Memory B cell (primary cell): Measurements from ENCODE around the gene DRC7.
"Not testable (repeated sequence)": the region's sequence is repeated elsewhere in the genome, so short reads cannot be mapped to it uniquely, and the experiment has no call there.

Experiments
- ATAC-seq: fragments of 150-1000 bp; cut with Tn5 transposase; 2 replicates; pipeline ENCODE4 v1.10.0; 2021; ENCODE audit warnings: low read depth, mild to moderate bottlenecking, moderate library complexity
- DNase-seq, 2 donors: peaks; one replicate each; pipeline ENCODE4 v3.0.0; 2022; ENCODE audit warnings: low spot score in 2 of 2
- H3K27ac Mint-ChIP-seq: one replicate; pipeline ENCODE4 v1.8.0; 2022; ENCODE audit warnings: mild to moderate bottlenecking, moderate library complexity, mixed read lengths
- H3K27me3 Mint-ChIP-seq: one replicate; pipeline ENCODE4 v1.8.0; 2022; ENCODE audit warnings: mixed read lengths
- H3K36me3 Mint-ChIP-seq: one replicate; pipeline ENCODE4 v1.8.0; 2022; ENCODE audit warnings: mild to moderate bottlenecking, mixed read lengths
- H3K4me1 Mint-ChIP-seq: one replicate; pipeline ENCODE4 v1.8.0; 2022; ENCODE audit warnings: mixed read lengths
- H3K4me3 Mint-ChIP-seq: one replicate; pipeline ENCODE4 v1.8.0; 2022; ENCODE audit warnings: mild to moderate bottlenecking, moderate library complexity, mixed read lengths
- H3K9me3 Mint-ChIP-seq: one replicate; pipeline ENCODE4 v1.8.0; 2022; ENCODE audit warnings: mixed read lengths

DRC7 gene

DNA sequence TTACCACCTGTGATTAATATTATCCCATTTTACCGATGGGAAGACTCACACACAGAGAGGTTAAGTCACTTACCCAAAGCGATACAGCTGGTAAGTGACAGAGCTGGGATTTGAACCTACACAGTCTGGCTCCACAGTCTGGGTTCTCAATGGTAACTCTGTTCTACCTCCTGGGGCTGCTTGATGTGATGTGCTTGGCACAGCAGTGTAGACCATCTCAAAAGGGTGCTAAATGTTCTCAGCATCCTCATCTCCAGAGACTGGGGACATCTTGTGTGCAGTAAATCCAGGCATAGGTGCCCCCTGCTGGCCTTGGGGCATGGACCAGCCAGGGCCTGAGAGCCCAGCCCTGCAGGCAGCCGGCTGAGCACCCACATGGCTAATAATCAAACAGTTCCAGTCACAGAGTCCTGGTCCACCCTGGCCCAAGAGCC, 25.6 kb downstream of the DRC7 start:
- no peak overlapping the region for H3K4me3 Mint-ChIP-seq
- no peak overlapping the region for H3K27ac Mint-ChIP-seq
- DNase-seq (no peak), ATAC-seq (peak; percentile 43)
- H3K4me1 Mint-ChIP-seq: peaks cover 3% of the 10 kb centered on the region
- H3K27me3 Mint-ChIP-seq: peaks cover 6% of the 10 kb centered on the region
- no peaks in the 10 kb centered on the region for H3K36me3 Mint-ChIP-seq
- no peaks in the 10 kb centered on the region for H3K9me3 Mint-ChIP-seq

DNA sequence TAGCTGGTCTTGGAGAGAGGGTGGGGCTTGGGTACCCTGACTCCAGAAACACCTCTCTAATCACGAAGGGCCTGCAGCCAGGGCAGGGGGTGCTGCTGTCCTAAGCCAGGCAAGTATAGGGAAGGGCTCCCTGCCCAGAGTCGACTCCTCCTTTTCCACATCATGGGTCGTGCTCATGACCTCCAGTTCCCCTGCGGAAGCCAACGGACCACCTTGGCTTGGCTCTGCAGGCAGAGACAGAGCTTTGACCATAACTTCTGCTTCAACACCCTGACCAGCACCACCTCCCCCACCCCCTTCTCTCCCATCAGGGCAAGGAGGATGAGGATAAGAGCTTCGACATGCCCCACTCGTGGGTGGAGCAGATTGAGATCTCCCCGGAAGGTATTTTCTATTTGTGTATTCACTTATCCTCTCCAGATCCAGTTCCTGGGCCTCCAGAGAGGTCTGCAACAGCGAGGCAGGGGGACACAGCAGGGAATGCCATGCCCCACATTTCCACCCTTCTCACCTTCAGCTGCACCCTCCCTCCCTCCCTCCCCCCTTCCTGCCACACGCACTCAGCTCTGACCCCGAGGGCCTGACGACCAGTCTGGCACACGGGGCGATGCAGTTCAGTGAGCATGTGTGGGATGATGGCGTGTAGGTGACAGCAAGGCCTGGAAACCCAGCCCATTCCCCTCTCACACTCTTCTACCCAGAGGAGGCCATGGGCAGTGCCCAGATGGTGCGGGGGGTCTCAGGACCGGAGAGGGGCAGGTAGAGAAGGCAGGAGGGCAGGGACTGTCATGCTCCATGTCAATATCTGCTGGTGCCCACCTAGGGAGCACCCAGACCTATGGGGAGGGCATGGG, 27.0 kb downstream of the DRC7 start:
- Mint-ChIP-seq H3K9me3 (no peaks in the 10 kb centered on the region), H3K4me1 (peaks cover 7% of the 10 kb centered on the region), H3K4me3 (no peak overlapping the region), H3K36me3 (no peaks in the 10 kb centered on the region), H3K27ac (no peak overlapping the region), H3K27me3 (peaks cover 6% of the 10 kb centered on the region)
- ATAC-seq: no peak
- no peak for DNase-seq

DNA sequence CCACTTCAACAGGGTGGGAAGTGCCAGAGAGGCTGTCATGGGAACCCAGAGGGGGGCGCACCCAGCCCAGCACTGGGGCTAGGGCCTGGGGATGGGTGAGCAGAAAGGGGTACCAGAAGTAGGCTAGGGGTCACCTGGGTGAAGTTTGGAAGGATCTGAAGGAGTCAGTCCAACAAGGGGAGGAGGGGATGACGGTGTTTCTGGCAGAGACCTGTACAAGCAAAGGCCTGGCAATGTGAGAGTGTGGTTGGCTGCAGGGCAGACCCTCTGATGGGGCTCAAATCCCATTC, 27.5 kb downstream of the DRC7 start:
- ATAC-seq (no peak), DNase-seq (no peak)
- H3K9me3 Mint-ChIP-seq: no peaks in the 10 kb centered on the region
- H3K36me3 Mint-ChIP-seq: no peaks in the 10 kb centered on the region
- H3K27me3 Mint-ChIP-seq: peaks cover 6% of the 10 kb centered on the region
- no peak overlapping the region for H3K4me3 Mint-ChIP-seq
- H3K27ac Mint-ChIP-seq: no peak overlapping the region
- H3K4me1 Mint-ChIP-seq: peaks cover 7% of the 10 kb centered on the region

DNA sequence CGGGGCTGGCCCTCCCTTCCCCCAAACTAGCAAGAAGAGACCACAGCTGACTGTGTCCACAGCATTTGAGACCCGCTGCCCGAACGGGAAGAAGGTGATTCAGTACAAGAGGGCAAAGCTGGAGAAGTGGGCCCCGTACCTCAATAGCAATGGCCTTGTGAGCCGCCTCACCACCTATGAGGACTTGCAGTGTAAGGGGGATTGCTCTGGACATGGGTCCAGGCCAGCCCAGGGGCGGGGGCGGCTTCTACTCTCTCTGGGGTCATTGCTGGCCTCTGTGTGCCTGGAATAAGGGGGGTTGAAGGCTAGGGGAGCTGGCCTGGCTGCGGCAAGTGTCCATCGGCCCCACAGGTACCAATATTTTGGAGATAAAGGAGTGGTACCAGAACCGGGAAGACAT, 28.0 kb downstream of the DRC7 start:
- Mint-ChIP-seq H3K4me1 (peaks cover 7% of the 10 kb centered on the region), H3K27me3 (peaks cover 6% of the 10 kb centered on the region), H3K9me3 (no peaks in the 10 kb centered on the region), H3K27ac (no peak overlapping the region), H3K36me3 (no peaks in the 10 kb centered on the region), H3K4me3 (no peak overlapping the region)
- DNase-seq: no peak
- no peak for ATAC-seq

DNA sequence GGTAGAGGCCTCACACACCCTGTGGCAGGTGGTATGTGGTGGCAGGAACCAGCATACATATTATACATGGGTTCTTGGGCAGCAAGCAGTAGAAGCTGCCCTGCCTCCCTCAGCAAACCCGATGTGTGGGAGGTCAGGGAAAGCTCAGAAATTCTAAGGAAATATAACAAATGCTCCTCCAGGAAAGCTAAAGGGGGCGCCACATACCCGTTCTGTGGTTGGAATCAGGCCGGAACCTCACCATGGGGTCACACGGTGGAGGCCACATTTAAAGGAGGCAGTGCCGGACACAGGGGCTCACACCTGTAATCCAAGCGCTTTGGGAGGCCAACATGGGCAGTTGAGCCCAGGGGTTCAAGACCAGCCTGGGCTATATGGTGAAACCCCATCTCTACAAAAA, 28.6 kb downstream of the DRC7 start:
- Mint-ChIP-seq H3K4me3 (no peak overlapping the region), H3K27ac (no peak overlapping the region), H3K36me3 (no peaks in the 10 kb centered on the region), H3K9me3 (no peaks in the 10 kb centered on the region), H3K27me3 (peaks cover 4% of the 10 kb centered on the region), H3K4me1 (peaks cover 7% of the 10 kb centered on the region)
- no peak for ATAC-seq
- no peak for DNase-seq

DNA sequence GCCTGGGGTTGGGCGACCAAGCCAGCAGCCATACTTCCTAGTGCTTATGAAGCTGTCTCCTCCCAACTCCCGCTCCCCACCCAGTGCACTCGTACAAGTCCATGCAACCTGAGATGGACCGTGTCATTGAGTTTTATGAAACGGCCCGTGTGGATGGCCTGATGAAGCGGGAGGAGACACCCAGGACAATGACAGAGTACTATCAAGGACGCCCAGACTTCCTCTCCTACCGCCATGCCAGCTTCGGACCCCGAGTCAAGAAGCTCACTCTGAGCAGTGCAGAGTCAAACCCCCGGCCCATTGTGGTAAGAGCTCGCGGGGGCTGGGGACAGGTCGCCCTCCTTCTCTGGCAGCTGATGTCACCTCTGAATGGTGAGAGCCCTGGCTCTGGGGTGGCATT, 29.9 kb downstream of the DRC7 start:
- ATAC-seq (no peak), DNase-seq (no peak)
- H3K36me3 Mint-ChIP-seq: peaks cover 2% of the 10 kb centered on the region
- peaks cover 5% of the 10 kb centered on the region for H3K9me3 Mint-ChIP-seq
- peaks cover 6% of the 10 kb centered on the region for H3K27me3 Mint-ChIP-seq
- H3K4me3 Mint-ChIP-seq: no peak overlapping the region
- peaks cover 7% of the 10 kb centered on the region for H3K4me1 Mint-ChIP-seq
- peak overlapping the region; percentile 40 for H3K27ac Mint-ChIP-seq

DNA sequence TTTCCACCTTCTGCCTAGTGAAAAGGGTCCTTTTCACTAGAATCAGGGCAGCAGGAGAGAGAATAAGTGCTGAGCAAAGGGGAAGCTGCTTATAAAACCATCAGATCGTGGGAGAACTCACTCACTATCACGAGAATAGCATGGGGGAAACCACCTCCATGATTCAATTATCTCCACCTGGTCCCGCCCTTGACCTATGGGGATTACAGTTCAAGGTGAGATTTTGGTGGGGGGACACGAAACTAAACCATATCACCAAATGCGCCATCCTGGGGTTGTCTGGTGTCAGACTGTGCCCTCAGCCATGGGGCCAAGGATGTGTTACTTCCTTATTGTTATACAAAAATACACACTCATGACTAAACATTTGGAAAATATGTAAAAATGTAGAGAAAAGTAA, 30.5 kb downstream of the DRC7 start:
- H3K4me1 Mint-ChIP-seq: peaks cover 7% of the 10 kb centered on the region
- peaks cover 10% of the 10 kb centered on the region for H3K9me3 Mint-ChIP-seq
- ATAC-seq: peak; percentile 66
- peaks cover 4% of the 10 kb centered on the region for H3K27me3 Mint-ChIP-seq
- H3K36me3 Mint-ChIP-seq: peaks cover 2% of the 10 kb centered on the region
- H3K4me3 Mint-ChIP-seq: no peak overlapping the region
- H3K27ac Mint-ChIP-seq: peak overlapping the region; percentile 40
- no peak for DNase-seq

DNA sequence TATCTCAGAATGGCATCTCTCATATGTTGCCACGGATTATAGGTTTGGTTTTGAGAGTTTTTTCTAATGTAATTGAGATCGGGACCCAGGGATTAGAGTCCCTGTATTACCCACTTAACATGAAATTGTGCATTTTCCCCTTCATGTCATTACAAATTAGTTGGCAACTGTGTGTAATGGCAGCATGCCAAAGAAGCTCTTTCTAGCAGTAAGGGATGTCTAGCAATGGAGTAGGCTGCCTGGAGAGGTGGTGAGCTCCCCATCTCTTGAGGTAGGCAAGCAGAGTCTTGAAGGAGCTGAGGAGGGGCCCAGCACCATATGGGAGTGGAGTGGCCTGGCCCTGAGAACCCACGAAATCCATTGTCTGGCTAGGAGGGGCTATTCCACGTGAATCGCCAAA, 30.9 kb downstream of the DRC7 start:
- Mint-ChIP-seq H3K36me3 (peaks cover 2% of the 10 kb centered on the region), H3K27ac (peak overlapping the region; percentile 40), H3K9me3 (peaks cover 10% of the 10 kb centered on the region), H3K4me1 (peaks cover 7% of the 10 kb centered on the region), H3K4me3 (no peak overlapping the region), H3K27me3 (peaks cover 4% of the 10 kb centered on the region)
- ATAC-seq: no peak
- no peak for DNase-seq

DNA sequence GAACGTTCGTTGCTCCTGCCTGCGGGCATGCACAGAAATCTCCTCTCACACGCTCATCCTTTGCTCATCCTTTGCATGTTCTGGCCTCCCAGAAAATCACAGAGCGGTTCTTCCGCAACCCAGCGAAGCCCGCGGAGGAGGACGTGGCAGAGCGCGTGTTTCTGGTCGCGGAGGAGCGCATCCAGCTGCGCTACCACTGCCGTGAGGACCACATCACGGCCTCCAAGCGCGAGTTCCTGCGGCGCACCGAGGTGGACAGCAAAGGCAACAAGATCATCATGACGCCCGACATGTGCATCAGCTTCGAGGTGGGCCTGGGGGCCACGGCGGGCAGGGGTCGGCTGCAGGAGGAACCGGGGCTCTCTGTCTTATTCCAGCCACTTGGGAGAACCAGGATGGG, 31.4 kb downstream of the DRC7 start:
- no peak overlapping the region for H3K27ac Mint-ChIP-seq
- peaks cover 2% of the 10 kb centered on the region for H3K36me3 Mint-ChIP-seq
- ATAC-seq (no peak), DNase-seq (no peak)
- peaks cover 7% of the 10 kb centered on the region for H3K4me1 Mint-ChIP-seq
- H3K27me3 Mint-ChIP-seq: peaks cover 4% of the 10 kb centered on the region
- no peak overlapping the region for H3K4me3 Mint-ChIP-seq
- peaks cover 10% of the 10 kb centered on the region for H3K9me3 Mint-ChIP-seq

DNA sequence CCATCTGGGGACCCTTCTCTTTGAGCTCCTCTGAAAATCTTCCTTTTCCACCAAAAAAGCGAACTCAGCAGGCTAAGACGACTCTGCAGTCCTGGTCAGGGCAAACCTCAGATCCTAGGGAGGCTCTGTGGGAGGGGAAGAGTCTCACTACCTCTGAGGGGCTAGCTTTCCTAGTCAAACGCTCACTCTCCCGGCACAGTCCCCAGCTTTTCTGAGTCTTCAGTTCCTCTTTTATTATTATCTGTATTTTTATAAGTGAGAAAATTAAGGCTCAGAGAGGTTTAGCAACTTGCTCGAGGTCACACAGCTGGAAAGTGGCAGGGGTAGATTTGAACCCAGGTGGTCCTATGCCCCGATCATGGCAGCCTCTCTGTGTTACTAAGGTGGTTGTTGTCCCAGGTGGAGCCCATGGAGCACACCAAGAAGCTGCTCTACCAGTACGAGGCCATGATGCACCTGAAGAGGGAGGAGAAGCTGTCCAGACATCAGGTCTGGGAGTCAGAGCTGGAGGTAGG, 31.9 kb downstream of the DRC7 start:
- Mint-ChIP-seq H3K36me3 (peaks cover 2% of the 10 kb centered on the region), H3K4me1 (peaks cover 7% of the 10 kb centered on the region), H3K9me3 (peaks cover 10% of the 10 kb centered on the region), H3K4me3 (no peak overlapping the region), H3K27ac (no peak overlapping the region), H3K27me3 (peaks cover 4% of the 10 kb centered on the region)
- DNase-seq: no peak
- ATAC-seq: no peak

DNA sequence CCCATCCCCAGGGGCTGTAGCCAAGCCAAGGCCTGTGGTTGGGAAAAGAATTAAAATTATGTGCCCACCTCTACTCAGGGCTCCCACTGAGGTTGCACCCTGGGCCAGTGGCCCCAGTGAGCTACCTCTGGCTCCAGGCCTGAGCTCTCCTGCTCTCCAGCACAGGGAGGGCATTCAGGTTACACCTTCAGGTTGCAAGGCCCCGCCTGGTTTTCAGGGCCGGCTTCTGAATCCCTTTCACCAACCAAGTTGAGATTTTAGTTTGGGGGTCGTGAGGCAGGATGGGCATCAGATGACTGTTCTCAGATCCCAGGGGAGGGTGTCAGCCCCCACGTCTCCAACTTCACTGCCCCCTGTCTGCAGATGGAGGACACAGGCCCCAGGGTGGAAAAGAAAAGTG, 33.0 kb downstream of the DRC7 start:
- Mint-ChIP-seq H3K27me3 (peaks cover 4% of the 10 kb centered on the region), H3K4me3 (no peak overlapping the region), H3K36me3 (peaks cover 2% of the 10 kb centered on the region), H3K27ac (no peak overlapping the region), H3K9me3 (peaks cover 10% of the 10 kb centered on the region), H3K4me1 (peaks cover 7% of the 10 kb centered on the region)
- no peak for ATAC-seq
- no peak for DNase-seq

DNA sequence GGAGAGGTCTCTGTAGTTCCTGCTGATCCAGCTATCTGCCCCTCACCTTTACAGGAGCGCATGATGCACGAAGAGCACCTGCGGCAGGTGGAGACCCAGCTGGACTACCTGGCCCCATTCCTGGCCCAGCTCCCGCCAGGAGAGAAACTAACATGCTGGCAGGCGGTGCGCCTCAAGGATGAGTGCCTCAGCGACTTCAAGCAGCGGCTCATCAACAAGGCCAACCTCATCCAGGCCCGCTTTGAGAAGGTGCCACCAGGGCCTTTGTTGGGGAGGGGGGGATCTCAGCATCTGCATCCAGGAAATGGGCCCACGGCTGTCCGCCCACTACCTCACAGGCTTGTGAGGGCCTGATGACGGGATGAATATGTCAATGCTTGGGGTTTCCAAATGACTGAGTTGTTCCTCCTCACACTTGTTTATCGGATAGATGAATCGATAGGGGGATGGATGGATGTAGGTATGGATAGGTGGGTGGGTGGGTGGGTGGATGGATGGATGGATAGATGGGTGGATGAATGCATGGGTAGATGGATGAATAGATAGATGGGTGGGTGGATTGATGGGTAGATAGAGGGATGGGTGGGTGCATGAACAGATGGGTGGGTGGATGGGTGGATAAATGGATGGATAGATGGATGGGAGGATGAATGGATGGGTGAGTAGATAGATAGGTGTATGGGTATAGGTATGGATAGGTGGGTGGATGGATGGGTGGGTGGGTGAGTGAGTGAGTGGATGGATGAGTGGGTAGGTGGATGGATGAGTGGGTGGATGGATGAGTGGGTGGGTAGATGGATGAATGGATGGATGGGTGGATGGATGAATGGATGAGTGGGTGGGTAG, 34.0 kb downstream of the DRC7 start:
- H3K4me1 Mint-ChIP-seq: peaks cover 7% of the 10 kb centered on the region
- no peak for DNase-seq
- no peak for ATAC-seq
- H3K27me3 Mint-ChIP-seq: peaks cover 4% of the 10 kb centered on the region
- peaks cover 12% of the 10 kb centered on the region for H3K9me3 Mint-ChIP-seq
- H3K36me3 Mint-ChIP-seq: peaks cover 5% of the 10 kb centered on the region
- no peak overlapping the region for H3K27ac Mint-ChIP-seq
- no peak overlapping the region for H3K4me3 Mint-ChIP-seq

DNA sequence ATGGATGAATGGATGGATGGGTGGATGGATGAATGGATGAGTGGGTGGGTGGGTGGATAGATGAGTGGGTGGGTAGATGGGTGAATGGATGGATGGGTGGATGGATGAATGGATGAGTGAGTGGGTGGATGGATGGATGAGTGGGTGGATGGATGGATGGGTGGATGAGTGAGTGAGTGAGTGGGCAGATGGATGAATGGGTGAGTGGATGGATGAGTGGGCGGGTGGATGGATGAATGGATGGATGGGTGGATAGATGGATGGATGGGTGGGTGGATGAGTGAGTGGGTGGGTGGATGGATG, 34.5 kb downstream of the DRC7 start:
- ATAC-seq (no peak), DNase-seq (no peak)
- Mint-ChIP-seq H3K9me3 (peaks cover 12% of the 10 kb centered on the region), H3K4me3 (no peak overlapping the region), H3K27ac (no peak overlapping the region), H3K36me3 (peaks cover 5% of the 10 kb centered on the region), H3K27me3 (peaks cover 4% of the 10 kb centered on the region), H3K4me1 (peaks cover 7% of the 10 kb centered on the region)

DNA sequence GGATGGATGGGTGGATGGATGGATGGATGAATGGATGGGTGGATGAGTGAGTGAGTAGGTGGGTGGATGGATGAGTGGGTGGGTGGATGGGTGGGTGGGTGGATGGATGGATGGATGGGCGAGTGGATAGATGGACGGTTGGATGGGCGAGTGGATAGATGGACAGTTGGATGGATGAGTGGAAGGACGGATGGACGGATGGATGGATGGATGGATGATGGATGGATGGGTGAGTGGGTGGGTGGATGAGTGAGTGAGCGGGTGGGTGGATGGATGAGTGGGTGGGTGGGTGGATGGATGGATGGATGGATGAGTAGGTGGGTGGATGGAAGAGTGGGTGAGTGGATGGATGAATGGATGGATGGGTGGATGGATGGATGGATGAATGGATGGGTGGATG, 35.2 kb downstream of the DRC7 start:
- H3K4me1 Mint-ChIP-seq, DNase-seq, ATAC-seq, H3K4me3 Mint-ChIP-seq, H3K27ac Mint-ChIP-seq, H3K27me3 Mint-ChIP-seq, H3K36me3 Mint-ChIP-seq: not testable (repeated sequence)
- H3K9me3 Mint-ChIP-seq: peaks cover 12% of the 10 kb centered on the region
